ENCODE results near the gene CNOT3.

The CNOT3 gene

DNA sequence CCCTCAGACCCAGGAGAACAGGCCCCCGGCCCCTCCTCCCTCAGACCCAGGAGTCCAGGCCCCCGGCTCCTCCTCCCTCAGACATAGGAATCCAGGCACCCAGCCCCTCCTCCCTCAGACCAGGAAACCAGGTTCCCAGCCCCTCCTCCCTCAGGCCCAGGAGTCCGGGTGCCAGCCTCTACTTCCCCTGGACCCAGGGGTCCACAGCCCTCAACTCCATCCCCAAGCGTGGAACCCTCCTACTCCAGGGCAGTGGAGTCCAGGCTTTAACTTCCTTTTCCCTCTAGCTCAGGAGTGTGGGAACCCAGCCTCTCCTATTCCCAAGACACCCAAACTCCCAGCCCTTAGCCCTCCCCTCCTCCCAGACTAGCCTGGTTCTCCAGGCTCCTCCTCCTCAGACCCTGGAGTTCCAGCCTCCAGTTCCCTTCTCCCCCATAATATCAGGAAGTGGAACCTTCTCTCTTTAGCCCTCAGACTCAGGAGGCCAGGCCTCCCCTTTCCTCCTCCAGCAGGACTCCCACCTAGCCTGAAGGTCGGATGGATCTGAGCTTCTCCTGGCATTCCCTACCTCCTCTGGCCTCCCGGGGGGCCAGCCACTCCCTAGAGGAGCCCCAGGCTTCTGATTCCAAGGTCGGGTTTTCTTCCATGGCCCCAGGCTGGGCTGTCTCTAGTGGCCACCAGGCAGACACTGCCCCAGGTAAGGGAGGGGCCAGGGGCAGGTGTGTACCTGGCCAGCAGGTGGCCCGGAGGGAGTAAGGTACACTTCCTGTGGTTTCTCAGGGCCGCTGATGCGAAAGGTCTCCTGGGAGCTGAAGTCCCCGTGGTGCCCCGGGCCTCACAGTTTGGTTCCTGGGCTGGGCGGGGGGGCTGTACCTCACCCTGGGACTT lies 35.2 kb downstream of the CNOT3 start, which contains the start of gene TMC4:
Gene TMC4 (minus strand): TSS at position 690 of the 888 bp plus-strand sequence. CDS start 43 bp downstream, at position 647.
- peak; percentile 70 for DNase-seq (ENCODE audit: low read depth)
- H3K4me3 ChIP-seq (ENCODE audit: low read depth, low read length): peak within 1 kb of the TSS; percentile 93
- TF ChIP-seq, protein P1, sequence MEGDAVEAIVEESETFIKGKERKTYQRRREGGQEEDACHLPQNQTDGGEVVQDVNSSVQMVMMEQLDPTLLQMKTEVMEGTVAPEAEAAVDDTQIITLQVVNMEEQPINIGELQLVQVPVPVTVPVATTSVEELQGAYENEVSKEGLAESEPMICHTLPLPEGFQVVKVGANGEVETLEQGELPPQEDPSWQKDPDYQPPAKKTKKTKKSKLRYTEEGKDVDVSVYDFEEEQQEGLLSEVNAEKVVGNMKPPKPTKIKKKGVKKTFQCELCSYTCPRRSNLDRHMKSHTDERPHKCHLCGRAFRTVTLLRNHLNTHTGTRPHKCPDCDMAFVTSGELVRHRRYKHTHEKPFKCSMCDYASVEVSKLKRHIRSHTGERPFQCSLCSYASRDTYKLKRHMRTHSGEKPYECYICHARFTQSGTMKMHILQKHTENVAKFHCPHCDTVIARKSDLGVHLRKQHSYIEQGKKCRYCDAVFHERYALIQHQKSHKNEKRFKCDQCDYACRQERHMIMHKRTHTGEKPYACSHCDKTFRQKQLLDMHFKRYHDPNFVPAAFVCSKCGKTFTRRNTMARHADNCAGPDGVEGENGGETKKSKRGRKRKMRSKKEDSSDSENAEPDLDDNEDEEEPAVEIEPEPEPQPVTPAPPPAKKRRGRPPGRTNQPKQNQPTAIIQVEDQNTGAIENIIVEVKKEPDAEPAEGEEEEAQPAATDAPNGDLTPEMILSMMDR (IDR thresholded peaks at IDR 0.05; ENCODE audit: control insufficient read depth, extremely low read depth, insufficient read depth): peak; percentile 35

GRCh38 chr19:54173359-54173699 lies 35.8 kb downstream of the CNOT3 start:
- peak overlapping the region; percentile 93 for H3K4me3 ChIP-seq (ENCODE audit: low read depth, low read length)
- no peak for DNase-seq (ENCODE audit: low read depth)
- TF ChIP-seq, protein P1 (IDR thresholded peaks at IDR 0.05; ENCODE audit: control insufficient read depth, extremely low read depth, insufficient read depth): no peak

GRCh38 chr19:54173951-54174834 lies 36.6 kb downstream of the CNOT3 start:
- no peak overlapping the region for H3K4me3 ChIP-seq (ENCODE audit: low read depth, low read length)
- no peak for DNase-seq (ENCODE audit: low read depth)
- TF ChIP-seq, protein P1 (IDR thresholded peaks at IDR 0.05; ENCODE audit: control insufficient read depth, extremely low read depth, insufficient read depth): no peak

GRCh38 chr19:54178581-54179261 lies 41.2 kb downstream of the CNOT3 start:
- TF ChIP-seq, protein P1 (IDR thresholded peaks at IDR 0.05; ENCODE audit: control insufficient read depth, extremely low read depth, insufficient read depth): no peak
- H3K4me3 ChIP-seq (ENCODE audit: low read depth, low read length): no peak overlapping the region
- no peak for DNase-seq (ENCODE audit: low read depth)

GRCh38 chr19:54179262-54179852 lies 41.8 kb downstream of the CNOT3 start:
- no peak overlapping the region for H3K4me3 ChIP-seq (ENCODE audit: low read depth, low read length)
- TF ChIP-seq, protein P1 (IDR thresholded peaks at IDR 0.05; ENCODE audit: control insufficient read depth, extremely low read depth, insufficient read depth): no peak
- no peak for DNase-seq (ENCODE audit: low read depth)

GRCh38 chr19:54179921-54180461 lies 42.4 kb downstream of the CNOT3 start:
- no peak for DNase-seq (ENCODE audit: low read depth)
- TF ChIP-seq, protein P1 (IDR thresholded peaks at IDR 0.05; ENCODE audit: control insufficient read depth, extremely low read depth, insufficient read depth): no peak
- no peak overlapping the region for H3K4me3 ChIP-seq (ENCODE audit: low read depth, low read length)
